CD4-positive, alpha-beta T cell treated with Interleukin-17A for 1 hour (primary cell): ENCODE data around the gene PSG6.
"Not testable (repeated sequence)": the region's sequence is repeated elsewhere in the genome, so short reads cannot be mapped to it uniquely, and the experiment has no call there.

Experiments
- DNase-seq: peaks from one replicate; pipeline ENCODE4 v3.0.0-alpha.2; 2020

The PSG6 gene

DNA sequence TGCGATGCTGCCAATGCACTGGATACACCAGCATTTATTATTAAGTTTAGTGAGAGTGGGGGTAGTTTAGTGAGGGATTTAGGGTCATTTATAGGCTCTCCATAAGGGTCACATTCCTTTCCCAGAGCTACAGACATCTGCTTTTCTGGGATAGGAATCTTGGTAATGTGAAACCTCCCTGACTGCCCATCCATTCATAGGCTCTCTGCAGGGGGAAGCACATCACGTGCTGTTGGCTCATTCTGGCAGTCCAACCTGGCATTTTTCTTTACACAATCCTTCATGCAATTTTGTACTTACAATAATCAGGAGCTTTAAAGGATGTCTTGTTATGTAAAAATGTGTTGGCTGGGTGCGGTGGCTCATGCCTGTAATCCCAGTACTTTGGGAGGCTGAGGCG, 17.1 kb downstream of the PSG6 start:
- not testable (repeated sequence) for DNase-seq

DNA sequence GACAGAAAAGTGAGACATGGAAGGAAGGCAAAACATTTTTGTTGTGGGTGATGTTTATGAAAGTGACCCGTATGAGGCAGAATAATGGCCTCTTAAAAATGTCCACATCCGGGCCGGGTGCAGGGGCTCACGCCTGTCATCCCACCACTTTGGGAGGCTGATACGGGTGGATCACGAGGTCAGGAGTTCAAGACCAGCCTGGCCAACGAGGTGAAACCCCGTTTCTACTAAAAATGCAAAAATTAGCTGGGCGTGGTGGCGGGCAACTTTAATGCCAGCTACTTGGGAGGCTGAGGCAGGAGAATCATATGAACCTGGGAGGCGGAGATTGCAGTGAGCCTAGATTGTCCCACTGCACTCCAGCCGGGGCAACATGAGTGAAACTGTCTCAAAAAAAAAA, 18.0 kb downstream of the PSG6 start:
- DNase-seq = not testable (repeated sequence)

DNA sequence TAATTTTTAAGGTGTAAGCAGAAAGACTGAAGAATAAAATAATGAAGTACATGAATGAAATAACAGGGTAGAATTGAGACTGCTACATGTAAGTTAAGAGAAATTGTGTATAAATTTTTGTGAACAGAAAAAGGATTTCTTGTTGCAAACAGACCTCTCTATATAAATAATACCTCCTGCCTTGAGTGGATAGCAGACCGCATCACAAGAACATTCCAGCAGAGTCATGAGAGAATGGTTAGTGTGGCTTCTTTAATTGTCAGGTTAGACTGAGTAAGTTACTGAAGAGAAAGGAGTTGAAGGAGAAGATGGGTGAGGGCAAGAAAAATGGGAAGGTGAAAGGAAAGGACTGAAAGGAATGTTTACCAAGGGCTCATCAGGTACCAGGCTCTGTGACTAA, 18.6 kb downstream of the PSG6 start:
- not testable (repeated sequence) for DNase-seq

DNA sequence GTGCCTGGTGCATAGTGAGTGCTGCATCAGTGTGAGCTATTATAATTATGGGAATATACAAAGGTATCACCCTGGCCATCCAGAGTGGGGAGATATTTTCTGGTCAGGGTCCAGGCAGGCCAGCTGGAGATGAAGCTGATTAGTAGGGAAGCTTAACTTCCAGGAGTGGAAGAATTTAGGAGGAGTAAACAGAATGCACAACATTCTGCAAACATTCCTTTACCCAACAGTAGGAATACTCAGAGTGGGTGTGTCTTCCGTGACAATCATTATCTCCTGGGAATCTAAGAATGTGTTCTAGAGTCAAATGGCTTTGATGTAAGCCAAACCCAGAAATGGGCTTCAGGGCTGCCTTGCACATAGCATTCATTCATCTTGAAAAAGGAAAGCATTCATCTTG, 19.0 kb downstream of the PSG6 start:
- not testable (repeated sequence) for DNase-seq

DNA sequence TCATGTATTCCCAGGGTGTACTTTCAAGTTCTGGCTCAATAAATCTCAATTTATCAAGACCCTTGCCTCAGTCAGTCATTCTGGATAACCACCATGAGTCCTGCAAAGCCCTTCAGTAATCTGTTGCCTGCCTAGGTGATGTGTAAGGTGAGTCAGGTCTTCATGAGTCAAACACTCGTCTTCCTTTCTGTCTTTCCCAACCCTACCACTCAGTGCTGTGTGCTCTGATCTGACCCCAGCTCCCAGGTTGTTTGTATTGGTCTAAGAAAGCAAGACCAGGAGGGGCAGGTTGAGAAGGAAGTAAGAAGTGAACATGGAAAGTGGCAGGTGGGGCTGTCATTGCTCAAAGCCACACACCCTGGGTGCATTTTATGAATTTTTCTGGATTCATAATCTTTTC, 20.0 kb downstream of the PSG6 start:
- not testable (repeated sequence) for DNase-seq

DNA sequence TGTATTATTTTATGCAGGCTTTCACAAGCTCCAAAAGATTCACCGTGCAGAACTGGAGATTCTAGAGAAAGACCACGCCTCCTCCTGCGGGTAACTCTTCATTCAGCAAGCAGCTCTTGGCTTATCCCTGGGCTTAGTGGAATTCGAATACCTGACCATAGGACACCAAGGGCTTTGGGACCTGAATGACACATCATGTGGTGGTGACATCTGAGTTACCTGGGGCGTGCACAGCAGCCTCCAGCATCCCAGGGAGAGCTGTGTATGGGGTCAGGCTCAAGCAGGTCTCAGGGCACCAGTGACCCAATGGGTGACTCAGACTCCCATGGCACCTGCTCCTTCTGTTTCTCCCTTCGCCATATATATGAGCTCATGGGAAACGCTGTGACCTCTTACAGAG, 27.2 kb downstream of the PSG6 start:
- DNase-seq = not testable (repeated sequence)

DNA sequence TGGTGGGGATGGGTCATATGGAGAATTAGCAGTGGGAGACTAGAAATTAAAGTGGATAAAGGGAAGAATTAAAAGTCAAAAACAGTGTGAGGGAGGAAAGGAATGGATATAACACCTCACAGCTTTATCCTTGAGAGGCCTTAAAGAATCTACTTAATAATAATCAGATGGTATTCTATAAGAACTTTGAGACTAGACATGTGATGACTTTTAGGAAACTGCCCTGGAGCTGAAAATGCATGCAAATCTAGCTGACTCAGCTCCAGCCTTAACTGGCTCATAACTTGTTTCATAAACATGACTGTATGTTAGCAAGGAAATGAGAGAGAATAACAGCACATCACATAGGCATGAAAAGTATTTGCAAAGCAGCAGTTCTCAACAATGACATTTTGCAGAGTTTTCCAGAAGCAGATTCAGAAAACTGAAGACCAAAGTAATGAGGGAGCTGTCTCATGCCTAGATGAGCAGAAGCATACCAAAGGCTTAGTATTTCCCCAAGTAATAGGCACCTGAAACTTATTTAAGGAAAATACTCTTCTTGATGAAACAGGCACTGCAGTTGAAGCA, 29.7 kb downstream of the PSG6 start:
- not testable (repeated sequence) for DNase-seq

DNA sequence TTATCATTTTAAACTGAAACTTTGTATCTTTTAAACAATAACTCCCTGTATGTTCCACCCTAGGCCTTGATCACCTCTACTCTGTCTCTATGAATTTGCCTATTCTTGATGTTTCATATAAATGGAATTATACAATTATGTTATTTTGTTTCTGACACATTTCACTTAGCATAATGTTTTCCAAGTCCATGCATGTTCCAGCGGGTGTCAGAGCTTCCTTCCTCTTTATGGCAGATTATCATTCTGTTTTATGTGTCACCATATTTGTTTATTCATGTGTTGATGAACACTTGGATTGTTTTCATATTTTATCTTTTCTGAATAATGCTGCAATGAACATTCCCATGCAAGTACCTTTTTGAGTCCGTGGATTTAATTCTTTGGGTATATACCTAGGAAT, 35.0 kb downstream of the PSG6 start:
- DNase-seq = not testable (repeated sequence)

DNA sequence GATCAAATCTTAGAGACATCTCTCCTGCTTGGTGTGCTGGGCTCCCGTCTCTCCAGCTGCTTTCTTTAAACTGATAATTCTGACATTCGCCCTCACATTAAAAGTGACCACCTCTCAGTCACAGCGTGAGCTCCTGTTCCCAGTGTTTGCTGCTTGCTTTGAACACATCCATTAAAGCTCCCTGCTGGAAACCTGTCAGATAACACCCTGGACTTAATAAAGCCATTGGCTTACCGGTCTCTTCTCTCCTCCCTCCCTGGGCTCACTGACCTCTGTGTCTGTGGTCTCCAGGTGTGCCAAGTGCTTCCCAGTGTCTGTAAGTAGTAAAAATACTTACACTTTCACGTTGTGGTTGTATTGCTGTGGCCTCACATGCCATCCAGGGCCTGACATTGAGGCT, 35.7 kb downstream of the PSG6 start:
- not testable (repeated sequence) for DNase-seq

DNA sequence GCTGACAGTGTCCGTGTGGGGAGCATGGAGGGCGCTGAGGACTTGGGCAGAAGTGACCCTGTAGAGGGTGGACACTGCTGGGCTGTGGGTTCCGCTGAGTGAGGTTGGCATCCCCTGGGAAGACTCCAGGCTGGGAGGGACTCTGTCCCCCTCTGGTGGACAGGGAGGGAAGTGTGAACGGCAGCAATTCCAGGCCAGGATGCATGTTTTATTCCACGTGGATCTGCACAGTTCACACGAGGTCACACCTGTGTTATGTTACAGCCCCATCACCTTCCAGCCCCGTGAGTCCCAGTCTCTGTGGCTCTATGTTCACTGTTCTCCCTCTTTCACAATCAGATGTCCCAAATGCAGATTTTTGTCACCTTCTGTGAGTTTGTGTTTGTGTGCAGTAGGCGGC, 36.4 kb downstream of the PSG6 start:
- DNase-seq = not testable (repeated sequence)

DNA sequence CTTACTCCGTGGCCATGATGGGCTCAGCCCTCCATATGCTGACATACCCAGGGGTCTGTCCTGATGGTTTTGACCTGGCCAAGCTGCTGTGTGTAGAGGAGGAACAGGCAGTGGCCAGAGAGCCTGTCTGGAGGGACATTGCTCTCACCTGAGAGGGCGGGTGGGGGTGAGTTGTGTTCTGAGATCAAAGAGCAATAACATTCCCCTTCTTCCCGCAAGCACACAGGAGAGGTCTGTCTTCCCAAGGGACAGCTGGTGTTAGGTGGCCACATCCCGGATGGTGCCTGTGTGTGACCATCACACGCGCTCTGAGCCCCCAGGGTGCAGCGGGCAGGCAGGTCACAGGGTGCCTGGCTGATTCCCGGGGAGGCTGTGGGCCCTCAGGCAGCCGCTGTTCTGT, 37.1 kb downstream of the PSG6 start:
- DNase-seq = not testable (repeated sequence)

DNA sequence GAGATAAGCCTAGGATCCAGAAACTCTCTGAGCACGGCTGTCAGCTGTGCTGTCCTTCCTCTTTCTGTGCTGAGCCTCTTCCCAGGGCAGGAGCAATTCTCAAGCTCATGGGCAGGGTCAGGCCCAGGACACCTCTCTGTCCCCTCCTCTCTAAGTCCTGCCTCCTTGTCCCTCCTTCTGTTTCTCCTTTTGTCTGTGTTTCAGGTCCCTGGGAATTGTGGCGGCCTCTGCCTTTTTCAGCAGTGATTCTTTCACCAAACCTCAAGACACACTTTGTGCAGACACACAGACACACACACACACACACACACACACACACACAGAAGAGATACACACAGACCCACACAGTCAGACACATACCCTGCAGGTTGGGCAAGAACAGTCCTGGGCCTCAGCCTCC, 38.1 kb downstream of the PSG6 start, which contains the start of gene PSG1:
PSG1 (minus strand) TSS at position 101 of the 400 bp plus-strand sequence. CDS start 132 bp downstream, outside the sequence.
- DNase-seq = no peak

DNA sequence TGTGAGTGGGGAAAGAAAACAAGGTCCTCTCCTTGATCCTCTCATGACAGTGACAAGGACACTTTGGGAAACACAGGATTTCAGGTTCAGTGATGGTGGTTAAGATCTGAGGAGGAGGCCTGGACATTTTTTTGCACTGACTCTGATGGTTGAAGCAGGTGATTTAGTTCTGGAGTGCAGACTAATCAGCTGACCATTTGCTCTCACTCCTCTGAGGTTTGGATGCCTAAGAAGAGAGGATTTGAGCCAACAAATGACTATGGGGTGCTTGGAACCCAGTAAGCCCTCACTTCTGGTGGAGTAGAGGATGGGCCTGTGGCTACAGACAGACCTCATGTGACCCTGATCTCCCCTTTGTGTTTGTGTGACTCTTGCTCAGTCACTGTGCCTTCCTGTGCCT, 41.1 kb downstream of the PSG6 start:
- not testable (repeated sequence) for DNase-seq

DNA sequence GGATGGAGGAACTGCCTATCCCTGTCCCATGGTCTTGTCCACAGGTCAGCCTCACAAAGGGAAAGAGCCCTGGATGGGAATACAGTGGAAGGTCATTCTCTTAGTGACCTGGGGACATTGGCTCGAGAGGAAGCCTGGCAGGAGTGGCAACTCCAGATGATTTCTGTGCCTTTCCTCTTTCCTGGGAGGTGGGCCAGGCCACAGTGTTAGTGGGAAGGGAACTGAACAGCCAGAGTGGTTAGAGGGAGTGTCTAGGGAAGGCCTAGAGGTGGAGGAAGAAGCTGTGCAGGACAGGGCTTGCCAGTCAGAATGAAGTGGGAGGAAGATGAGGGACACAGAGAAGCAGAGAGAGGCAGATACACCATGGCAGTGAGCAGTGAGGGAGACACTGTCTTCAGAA, 41.8 kb downstream of the PSG6 start:
- DNase-seq = not testable (repeated sequence)

DNA sequence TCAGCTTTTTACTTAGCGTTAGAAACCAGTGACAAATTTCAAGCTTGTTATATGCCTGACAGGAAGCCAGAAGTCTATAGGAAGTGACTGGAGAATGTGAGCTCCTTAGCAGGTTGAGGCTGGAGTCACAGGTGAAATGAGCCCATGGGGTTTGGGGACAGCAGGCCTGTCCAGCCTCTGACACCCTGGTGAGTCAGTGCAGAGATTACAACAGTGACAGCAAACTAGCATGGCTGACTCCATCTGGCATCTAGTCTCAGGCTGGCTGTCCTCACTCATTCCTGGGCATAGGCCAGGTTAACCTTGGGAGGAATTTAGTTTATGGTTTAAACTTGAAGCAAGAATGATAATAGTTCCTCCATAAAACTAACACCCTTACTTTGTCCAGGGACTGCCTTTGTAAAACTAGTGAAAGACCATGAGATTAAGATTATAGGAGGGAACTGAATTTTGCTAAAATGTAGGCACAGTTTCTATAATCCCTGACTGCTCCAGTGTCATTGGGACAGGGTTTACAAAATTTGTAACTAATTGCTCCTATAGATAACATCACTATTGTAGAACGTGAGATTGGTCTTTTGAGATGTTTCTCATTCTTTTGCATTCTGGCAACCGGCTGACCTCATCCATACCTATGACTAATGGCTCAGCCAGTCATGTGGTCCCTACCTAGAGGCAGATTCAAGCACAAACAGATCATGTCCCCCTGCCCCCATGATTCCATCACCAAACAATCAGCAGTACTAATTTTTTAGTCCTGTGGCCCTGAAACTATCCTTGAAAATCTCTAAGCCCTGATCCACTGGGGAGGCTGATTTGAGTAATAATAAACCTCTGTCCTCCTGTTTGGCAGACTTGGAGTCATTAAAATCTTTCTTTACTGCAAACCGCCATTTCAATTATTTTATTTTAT, 42.5 kb downstream of the PSG6 start:
- not testable (repeated sequence) for DNase-seq

DNA sequence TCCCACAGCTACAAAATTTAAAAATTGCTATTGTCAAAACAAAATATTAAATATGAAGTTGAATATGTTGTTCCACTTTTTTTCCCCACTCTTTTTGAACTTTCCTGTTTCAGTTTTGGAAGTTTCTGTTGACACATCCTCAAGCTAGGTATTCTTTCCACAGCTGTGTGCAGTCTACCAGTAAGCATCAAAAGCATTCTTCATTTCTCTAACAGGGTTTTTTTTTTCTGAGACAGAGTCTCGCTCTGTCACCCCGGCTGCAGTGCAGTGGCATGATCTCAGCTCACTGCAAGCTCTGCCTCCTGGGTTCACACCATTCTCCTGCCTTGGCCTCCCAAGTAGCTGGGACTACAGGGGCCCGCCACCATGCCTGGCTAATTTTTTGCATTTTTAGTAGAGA, 43.6 kb downstream of the PSG6 start:
- not testable (repeated sequence) for DNase-seq

DNA sequence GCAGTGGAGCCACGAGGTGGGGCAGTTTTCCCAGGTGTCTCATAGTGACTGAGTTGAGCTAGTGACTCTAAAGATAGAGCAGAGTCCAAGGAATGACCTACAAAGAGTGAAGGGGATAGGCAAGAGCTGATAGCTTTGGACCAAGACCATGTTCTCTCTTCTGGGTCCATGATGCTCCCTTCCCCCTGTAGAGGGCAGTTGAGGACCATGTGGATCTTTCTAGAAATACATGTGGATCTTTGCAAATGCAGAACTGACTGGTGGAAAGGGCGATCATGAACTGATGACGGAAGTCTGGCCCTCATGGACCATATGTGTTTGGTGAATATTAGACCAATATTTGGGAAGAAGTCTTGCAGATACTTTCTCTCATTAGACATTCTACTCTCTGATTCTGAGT, 45.1 kb downstream of the PSG6 start:
- DNase-seq = no peak

DNA sequence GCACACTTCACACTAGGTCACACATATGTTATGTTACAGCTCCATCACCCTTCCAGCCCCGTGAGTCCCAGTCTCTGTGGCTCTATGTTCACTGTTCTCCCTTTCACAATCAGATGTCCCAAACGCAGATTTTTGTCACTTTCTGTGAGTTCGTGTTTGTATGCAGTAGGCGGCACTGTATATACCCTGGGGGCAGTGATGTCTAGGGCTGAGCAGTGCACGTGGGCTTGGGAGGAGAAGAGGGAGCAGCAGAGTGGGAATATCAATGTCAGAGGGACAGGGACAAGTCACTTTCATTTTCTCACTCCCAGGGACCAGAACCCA, 60.2 kb downstream of the PSG6 start:
- DNase-seq = no peak

DNA sequence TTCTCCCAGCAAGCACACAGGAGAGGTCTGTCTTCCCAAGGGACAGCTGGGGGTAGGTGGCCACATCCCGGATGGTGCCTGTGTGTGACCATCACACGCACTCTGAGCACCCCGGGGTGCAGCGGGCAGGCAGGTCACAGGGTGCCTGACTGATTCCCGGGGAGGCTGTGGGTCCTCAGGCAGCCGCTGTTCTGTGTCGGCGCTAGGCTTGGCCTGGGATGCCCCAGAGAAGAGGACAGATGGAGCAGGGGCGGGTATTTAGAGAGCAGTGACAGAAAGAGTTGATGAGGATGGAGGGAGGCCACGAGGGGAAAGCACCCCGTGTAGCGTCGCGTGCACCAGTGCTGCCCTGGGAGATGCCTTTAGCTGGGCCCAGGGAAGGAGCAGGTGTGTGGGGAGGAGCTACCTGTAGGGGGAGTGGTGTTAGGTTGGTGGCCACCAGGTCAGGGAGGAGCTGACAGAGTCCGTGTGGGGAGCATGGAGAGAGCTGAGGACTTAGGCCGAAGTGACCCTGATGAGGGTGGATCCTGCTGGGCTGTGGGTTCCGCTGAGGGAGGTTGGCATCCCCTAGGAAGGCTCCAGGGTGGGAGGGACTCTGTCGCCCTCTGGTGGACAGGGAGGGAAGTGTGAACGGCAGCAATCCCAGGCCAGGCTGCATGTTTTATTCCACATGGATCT, 60.7 kb downstream of the PSG6 start:
- peak; percentile 3 for DNase-seq

DNA sequence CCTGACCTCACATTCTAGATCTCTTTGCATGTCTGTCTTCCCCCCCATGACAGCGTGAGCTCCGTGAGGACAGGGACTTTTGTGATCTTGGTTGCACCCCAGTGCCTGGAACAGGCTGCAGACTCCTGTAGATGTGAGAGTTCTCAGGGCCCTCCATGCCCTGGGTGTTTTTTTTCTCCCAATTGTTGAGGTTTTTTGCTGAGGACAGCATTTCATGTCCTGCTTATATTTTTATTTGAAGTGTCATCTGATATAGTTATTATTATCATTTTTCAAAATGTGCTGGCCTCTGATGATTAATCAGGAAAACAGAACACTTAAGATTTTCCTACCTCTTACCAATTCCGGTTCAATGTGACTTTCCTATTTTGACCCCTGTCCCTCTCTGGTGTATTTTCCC, 62.9 kb downstream of the PSG6 start:
- DNase-seq = not testable (repeated sequence)

DNA sequence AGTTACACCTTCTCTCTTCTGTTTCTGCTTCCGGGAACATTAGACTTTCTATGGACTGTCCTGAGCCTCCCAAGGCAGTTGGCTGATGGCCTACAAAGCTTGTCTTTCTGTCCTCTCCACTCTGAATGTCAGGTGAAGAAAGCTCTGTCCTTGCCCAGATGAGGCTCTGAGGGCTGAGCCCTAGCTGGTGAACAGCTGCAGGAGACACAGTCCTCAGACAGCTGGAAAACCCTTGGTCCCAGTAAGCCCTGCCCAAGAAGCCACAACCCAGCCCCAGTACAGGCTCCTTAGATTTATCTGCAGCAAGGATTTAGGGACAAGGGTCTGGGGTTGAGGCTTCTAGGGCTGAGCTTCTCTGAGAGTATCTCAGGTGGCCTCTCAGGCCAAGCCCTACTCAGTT, 64.5 kb downstream of the PSG6 start:
- DNase-seq = not testable (repeated sequence)

DNA sequence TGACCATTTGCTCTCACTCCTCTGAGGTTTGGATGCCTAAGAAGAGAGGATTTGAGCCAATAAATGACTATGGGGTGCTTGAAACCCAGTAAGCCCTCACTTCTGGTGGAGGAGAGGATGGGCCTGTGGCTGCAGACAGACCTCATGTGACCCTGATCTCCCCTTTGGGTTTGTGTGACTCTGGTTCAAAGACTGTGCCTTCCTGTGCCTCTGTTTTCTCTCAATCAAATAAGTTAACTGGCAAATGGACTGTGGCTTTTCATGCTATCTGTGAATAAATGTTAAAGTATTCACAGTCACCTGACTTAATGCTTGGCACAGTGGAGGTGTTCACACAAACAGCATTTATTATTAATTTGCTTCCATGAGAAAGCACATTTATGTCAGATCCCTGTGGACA, 64.9 kb downstream of the PSG6 start:
- not testable (repeated sequence) for DNase-seq
